CD4-positive, alpha-beta T cell treated with Interleukin-4 for 1 hour (primary cell): ENCODE results near the gene GCHFR.

Source experiments
- DNase-seq, 2 donors: peaks; one replicate each; pipeline ENCODE4 v3.0.0-alpha.2; 2020 to 2022

The GCHFR gene

GRCh38 chr15:40755812-40756208 is 8.1 kb upstream of the GCHFR start:
- DNase-seq, result no peak

DNA sequence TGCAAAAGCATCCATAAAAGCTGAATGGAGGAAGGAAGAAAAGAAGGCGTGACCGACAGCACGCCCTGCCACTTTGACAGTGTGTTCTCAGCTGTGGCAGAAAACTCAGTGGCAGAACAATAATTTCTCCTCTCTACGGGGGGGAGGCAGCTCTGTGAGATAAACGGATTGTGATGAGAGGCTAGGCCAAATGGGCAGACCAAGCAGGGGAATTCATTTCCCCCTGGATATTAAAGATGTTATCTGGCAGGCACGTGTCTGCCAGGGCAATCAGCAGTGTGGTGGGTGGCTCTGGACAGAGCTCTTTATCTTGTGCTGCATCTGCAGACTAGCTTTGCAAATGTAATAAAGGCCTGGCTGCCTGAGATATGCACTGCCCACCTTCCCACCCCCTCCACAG is 6.9 kb upstream of the GCHFR start:
- DNase-seq, result no peak

- DNase-seq, result no peak
Measured at GRCh38 chr15:40759961-40760360, 3.9 kb upstream of the GCHFR start.

- DNase-seq, result peak; percentile 26 to 45
Measured at GRCh38 chr15:40762919-40763800, 708 bp upstream of the GCHFR start.

DNA sequence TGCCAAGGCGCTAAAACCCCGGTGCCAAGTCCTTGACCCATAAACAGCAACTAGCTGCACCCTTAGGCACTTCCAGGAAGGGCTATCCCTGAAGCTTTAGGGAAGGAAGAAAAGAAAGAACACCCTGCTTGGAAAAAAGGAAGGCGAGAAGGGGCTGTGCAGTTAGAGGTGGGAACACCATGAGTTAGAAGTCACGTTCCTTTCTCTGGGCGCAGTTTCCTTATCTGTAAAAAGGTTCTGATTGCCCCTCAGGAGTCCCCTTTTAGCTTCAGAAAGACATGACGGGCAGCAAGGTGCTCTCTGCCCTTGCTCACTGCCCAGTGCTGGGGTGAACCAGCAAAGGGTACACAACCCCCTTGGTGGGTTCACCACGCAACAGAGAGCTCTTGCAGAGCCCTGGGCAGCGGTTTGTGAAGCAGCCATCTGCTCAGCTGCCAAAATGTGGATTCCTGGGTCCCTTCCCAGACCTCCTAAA is 798 bp downstream of the GCHFR start:
- DNase-seq, result no peak

DNA sequence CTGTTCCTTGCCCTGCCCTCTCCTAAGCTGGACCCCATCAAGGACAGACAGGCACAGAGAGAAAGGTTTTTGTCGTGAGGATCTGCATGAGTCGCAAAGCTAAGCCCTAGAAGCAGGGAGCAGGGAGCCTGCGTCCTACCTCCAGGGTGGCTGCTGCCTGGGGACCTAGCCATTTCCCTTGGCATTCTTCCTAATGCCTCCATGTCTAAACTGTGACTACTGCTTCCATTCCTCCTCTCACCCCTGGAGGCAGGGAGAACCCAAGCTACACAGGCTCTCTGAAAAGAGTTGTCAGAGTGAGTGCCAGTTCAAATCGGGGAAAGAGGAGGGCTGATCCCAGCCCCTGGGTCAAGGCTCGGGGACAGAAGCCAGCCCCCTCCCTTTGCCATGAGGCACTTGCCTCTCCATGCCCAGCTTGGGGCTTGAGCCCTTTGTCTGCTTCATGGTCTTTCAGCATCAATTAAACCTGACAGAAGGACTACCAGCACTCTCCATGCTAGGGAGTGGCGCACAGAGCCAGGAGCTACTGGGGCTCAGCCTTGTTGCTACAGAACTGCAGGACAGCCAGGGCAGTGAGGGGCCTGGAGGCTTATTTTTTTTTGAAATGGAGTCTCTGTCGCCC is 2.4 kb downstream of the GCHFR start:
- no peak for DNase-seq

- no peak for DNase-seq
Measured at GRCh38 chr15:40766906-40767837, 3.3 kb downstream of the GCHFR start.

- DNase-seq, result no peak
Measured at GRCh38 chr15:40767838-40768500, 4.1 kb downstream of the GCHFR start.

- DNase-seq, result no peak
Measured at GRCh38 chr15:40768521-40769273, 4.8 kb downstream of the GCHFR start.

DNA sequence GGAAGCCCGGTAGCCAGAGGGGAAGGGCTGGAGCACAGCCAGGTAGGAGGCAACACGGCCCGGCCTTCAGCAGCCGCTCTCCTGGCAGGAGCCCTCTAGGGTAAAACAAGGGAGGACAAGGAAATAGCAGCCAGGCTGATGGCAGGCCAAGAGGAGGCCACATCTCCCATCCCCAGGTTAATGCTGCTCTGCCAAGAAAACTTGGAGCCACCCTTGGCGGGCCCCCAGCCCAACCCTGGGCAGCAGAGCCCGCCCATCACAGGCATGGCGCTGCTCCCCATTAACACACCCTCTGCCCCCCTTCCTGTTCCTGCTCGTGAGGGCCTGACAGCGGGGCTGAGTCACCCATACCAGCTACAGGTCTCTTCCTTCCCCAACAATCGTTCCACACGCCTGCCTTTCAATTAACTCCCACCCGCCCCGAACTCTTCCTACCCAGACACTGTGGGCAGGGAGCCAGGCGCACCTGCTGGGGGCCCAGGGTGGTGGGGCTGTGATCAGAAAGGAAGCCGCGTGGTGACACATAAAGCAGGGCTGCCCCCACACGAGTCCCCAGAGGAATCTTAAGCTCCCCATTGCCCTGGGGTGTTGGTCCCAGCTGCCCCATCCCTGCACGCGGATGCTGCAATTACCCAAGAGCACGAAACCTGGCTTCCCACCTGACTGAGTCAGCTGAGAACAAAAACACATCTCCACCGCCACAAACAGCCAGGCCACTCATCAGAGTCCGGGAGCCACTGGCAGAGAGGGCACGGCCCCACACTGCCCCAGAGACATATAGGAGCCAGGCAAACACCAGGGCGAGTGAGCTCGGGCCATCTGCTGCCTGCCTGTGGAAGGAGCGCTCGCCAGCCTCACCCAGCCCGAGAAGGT is 5.6 kb downstream of the GCHFR start, which contains the start of gene C15orf62:
TSS of gene C15orf62 (plus strand) at position 707 of the 873 bp plus-strand sequence. CDS start 516 bp downstream, outside the sequence.
- peak; percentile 29 to 58 for DNase-seq

DNA sequence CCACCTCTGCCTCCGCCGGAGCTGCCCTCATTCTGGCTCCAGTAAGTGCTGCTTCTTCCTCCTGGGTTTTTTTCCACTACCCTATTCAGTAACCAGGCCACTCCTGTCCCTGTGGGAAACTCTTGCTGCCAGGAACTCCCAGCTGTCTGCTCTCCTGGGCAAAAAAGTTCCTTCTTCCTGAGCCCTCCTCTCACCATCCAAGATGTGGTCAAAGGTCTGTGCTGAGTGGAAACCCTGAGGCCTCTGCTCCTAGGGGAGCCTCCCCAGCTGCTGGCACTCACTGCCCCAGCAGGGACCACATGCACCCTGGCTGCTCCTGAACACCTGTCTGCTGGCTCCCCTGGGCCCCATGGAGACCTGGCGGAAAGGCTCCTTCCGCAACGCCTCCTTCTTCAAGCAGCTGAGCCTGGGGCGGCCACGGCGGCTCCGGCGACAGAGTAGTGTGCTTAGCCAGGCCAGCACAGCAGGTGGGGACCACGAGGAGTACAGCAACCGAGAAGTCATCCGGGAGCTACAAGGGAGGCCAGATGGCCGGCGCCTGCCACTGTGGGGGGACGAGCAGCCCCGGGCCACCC is 6.4 kb downstream of the GCHFR start:
- no peak for DNase-seq

DNA sequence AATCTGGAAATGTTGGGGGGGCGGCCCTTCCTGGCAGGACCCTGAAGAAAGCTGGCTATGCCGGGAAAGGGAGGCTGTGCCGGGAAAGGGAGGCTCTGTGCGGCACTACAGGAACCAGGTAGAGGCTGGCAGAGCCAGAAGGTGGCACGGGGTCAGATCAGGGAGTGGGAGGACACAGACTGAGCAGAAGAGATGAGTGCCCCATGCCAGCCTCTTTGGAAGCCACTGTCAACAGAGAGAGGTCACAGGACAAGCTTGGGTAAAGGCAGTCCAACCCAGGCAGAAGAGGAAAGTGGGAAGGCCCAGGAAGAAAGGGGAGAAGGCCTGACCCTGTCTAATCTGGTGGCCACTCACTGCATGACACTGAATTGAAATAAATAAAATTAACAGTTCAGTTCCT is 7.4 kb downstream of the GCHFR start:
- no peak for DNase-seq

DNA sequence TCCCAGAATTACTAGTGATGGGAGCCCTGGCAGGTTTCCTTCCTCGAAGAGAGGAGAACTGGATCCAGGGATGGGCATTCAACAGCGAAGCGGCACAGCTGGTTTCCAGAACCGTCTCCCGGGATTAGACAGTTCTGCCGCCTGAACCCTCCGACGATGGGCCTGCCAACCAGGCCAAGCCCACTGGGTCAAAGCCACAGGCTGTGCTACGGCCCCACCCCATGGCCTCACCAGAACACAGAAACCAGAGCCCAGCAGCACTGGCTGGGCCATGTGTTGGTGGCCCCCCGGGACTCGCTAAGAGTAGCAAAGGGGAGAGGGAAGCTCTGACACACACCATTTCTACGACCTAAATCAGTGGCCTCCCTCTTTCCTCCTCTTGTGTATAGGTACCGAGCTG is 8.1 kb downstream of the GCHFR start:
- DNase-seq, result no peak

DNA sequence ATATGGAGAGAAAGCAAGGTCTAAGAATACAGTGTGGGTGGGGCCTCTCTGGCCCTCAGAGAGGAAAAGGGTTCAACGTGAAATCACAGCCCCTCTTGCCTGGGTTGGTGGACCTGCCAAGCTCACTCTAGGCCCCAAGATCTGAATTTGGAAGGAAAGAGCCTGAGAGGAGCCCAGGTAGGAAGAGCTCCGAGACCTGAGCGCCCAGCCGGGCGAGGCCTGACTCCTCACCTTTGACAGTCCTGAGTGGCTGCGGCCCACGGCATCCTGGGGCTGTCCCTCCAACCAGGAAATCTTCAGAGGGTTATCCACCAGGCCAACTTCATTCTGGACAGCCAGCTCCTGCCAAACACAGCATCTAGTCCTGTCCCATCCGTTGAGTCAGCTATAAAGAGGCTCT is 9.6 kb downstream of the GCHFR start:
- DNase-seq, result no peak

DNA sequence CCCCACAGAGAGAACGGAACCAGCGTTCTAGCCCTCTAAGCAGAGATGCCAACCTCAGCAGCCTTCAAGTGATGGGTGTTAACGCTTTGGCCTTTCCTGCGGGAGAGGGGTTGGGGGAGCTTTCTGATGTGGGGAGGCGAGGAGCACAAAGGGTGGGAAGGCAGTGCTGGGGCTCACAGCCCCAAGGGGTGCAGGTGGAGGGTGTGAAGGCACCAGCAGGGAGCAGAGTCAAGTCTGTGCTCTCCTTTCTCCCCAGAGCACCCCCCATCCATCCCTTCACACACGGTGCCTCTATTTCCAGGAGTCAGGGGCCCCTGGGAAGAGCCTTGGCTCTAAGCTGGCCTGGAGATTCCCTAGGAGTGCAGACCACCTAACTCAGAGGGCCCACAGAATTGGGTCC is 10.0 kb downstream of the GCHFR start:
- DNase-seq, result no peak

- DNase-seq, result no peak
Measured at GRCh38 chr15:40775007-40775406, 11.1 kb downstream of the GCHFR start.

- DNase-seq, result no peak
Measured at GRCh38 chr15:40775740-40776536, 12.1 kb downstream of the GCHFR start.

DNA sequence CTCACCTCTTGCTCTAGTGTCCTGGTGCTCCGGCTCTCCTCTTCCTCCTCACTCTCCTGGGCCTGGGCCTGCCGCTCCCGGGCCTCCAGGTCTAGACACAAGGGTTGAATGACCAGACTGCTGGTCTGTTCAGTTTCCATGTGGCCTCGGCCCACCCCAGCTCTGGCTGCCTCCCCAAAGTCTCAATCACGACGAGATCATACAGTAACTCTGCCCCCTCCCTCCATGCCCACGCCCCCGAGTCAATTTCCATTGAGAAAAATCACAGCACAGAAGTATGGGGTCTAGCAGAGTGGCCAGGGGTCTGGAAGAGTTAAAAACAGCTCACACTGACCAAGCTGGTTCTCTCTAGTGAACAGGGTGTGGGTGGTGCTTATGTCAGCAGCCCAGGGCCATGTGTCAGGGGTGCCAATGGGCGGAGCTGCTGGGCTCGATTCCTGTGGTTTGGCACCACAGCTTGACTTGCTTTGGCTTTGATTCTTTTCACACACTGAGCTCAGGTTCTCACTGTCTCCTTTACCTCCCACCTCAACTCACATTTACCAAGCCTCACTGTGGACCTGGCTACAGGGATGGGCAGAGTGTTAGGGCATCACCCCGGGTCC is 12.8 kb downstream of the GCHFR start:
- peak; percentile 58 to 66 for DNase-seq
